PC-3 (cell line): Measurements from ENCODE around the gene BDH1. TPM values are rescaled to one million over a fixed set of nuclear protein-coding genes. Genes with fewer than 3 reads are reported as not detected.

Experiments used
- ATAC-seq: fragments of 200-7000 bp; cut with Tn5 transposase; 2 replicates; pipeline ENCODE4 v1.9.1; 2020; ENCODE audit warnings: mild to moderate bottlenecking, moderate library complexity
- BruUV-seq: library from RNA; stranded (reverse); fragments of 400-500 nt; replicated peaks from 2 replicates; lab custom pipeline; 2021; lab: Mats Ljungman, UMichigan
- CTCF ChIA-PET: fragments of 300-600 bp; sonication (Branson Sonifier 250); formaldehyde crosslinking; loops from one replicate; lab custom pipeline; 2022; ENCODE audit warnings: antibody characterized with exemption; lab: Charles Lee
- POLR2A ChIA-PET: fragments of 300-600 bp; sonication (Branson Sonifier 250); formaldehyde crosslinking; loops from one replicate; lab custom pipeline; 2022; ENCODE audit warnings: antibody characterized with exemption; ENCODE audit not compliant: unreplicated experiment; lab: Charles Lee
- DNase-seq: peaks from one replicate; pipeline ENCODE4 v3.0.0-alpha.2; 2015
- H2AFZ ChIP-seq: fragments of 300-600 bp; sonication (generic); 2 replicates; pipeline ENCODE4 v1.6.0; 2016; ENCODE audit warnings: antibody characterized with exemption, low read length
- H3F3A ChIP-seq: fragments of 300-600 bp; sonication (generic); one replicate; pipeline ENCODE4 v1.6.0; 2017; ENCODE audit warnings: antibody characterized with exemption, low read length, control low read depth, mild to moderate bottlenecking; ENCODE audit not compliant: unreplicated experiment
- H3K27ac ChIP-seq: fragments of 300-600 bp; sonication (generic); 2 replicates; pipeline ENCODE4 v1.5.1; 2016; ENCODE audit warnings: mild to moderate bottlenecking, low read length
- H3K27me3 ChIP-seq: fragments of 300-600 bp; sonication (generic); 2 replicates; pipeline ENCODE4 v1.6.1; 2016; ENCODE audit warnings: low read length, mixed read lengths
- H3K36me3 ChIP-seq: fragments of 300-600 bp; sonication (generic); 2 replicates; pipeline ENCODE4 v1.6.1; 2016; ENCODE audit warnings: low read depth, mixed run types, low read length, mixed read lengths
- H3K4me1 ChIP-seq: fragments of 300-600 bp; sonication (generic); 2 replicates; pipeline ENCODE4 v1.5.1; 2016; ENCODE audit warnings: low read length; ENCODE audit not compliant: insufficient read depth
- H3K4me2 ChIP-seq: fragments of 300-600 bp; sonication (generic); 2 replicates; pipeline ENCODE4 v1.6.0; 2016; ENCODE audit warnings: low read length
- H3K4me3 ChIP-seq: fragments of 300-600 bp; sonication (generic); 2 replicates; pipeline ENCODE4 v1.5.1; 2016; ENCODE audit warnings: mild to moderate bottlenecking, low read length, mixed read lengths
- H3K79me2 ChIP-seq: fragments of 300-600 bp; sonication (generic); 2 replicates; pipeline ENCODE4 v1.6.1; 2017; ENCODE audit warnings: low read length, mixed read lengths
- H3K9ac ChIP-seq: fragments of 300-600 bp; sonication (generic); 2 replicates; pipeline ENCODE4 v1.6.0; 2016; ENCODE audit warnings: mild to moderate bottlenecking, low read length
- H3K9me2 ChIP-seq: fragments of 300-600 bp; sonication (generic); replicated peaks from 2 replicates; pipeline ENCODE4 v1.6.1; 2016; ENCODE audit warnings: mixed run types, low read length, mixed read lengths
- H3K9me3 ChIP-seq: fragments of 300-600 bp; sonication (generic); 2 replicates; pipeline ENCODE4 v1.6.1; 2016; ENCODE audit warnings: low read length, mixed read lengths
- H4K20me1 ChIP-seq: fragments of 300-600 bp; sonication (generic); 2 replicates; pipeline ENCODE4 v1.6.1; 2016; ENCODE audit warnings: low read length, mixed read lengths
- EZH2 ChIP-seq: fragments of 300-600 bp; sonication (generic); IDR thresholded peaks from one replicate; pipeline ENCODE4 v1.6.1; 2017; ENCODE audit warnings: antibody characterized with exemption, mild to moderate bottlenecking, low read length; ENCODE audit not compliant: unreplicated experiment
- EZH2phosphoT487 ChIP-seq: fragments of 300-600 bp; sonication (generic); IDR thresholded peaks from 2 replicates; pipeline ENCODE4 v1.6.1; 2018; ENCODE audit warnings: mild to moderate bottlenecking, antibody characterized with exemption, low read length, borderline replicate concordance
- intact Hi-C: fragments of 100-400 bp; cut with micrococcal nuclease; formaldehyde crosslinking; loops from 2 replicates; pipeline ENCODE4 v1.9.0; 2023
- total RNA-seq: library from RNA; depleted of rRNA; stranded (reverse); fragments of >200 nt; gene quantifications from 2 replicates; pipeline ENCODE4 v1.2.3, GENCODE V29; 2014
- TF ChIP-seq, protein P1 (sequence below): fragments of 300-600 bp; sonication (generic); conservative IDR thresholded peaks from 2 replicates; pipeline ENCODE4 v1.5.1; 2017; ENCODE audit warnings: antibody characterized with exemption, low read depth, mild to moderate bottlenecking, low read length

BDH1 gene
- total RNA-seq, 1 experiment from 2014 or later, result 10.6 TPM

DNA sequence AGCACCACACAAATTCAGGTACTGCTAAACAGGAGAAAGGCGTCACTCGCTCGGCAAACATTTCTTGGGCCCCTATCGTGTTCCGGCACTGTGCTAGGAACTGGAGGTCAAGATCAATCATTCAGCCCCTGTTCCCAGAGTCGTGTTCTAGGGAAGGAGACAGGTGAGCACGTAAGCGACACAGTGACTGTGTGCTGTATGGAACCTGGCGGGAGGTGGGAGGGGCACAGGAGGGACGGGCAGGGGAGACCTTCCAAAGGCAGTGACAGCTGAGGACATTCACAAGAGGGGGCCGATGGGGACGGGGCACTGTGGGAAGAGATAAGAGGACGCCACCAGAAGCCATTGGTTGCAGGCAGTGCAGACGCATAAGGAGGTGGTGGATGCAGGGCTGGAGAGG is 32.2 kb downstream of the BDH1 start:
- no TSS peak for BruUV-seq
- no peak overlapping the region for H3K9ac ChIP-seq
- no peaks in the 10 kb centered on the region for H3K27me3 ChIP-seq
- no peak overlapping the region for H3K27ac ChIP-seq
- ChIA-PET CTCF (interaction anchor here (0.6 kb wide), 1 partner anchor 11 kb away, joined by 3 read pairs; no protein-coding TSS in a partner anchor), POLR2A (no interaction called here)
- H2AFZ ChIP-seq, result no peak overlapping the region
- no peak overlapping the region for H3K4me3 ChIP-seq
- DNase-seq, result no peak
- H4K20me1 ChIP-seq, result no peaks in the 10 kb centered on the region
- no peaks in the 10 kb centered on the region for H3K79me2 ChIP-seq
- H3K4me1 ChIP-seq, result peaks cover 10% of the 10 kb centered on the region
- no peak overlapping the region for H3K4me2 ChIP-seq
- H3K9me2 ChIP-seq, result no peaks in the 10 kb centered on the region
- H3F3A ChIP-seq, result no peaks in the 10 kb centered on the region
- intact Hi-C loops, result no loop called here
- no peaks in the 10 kb centered on the region for H3K9me3 ChIP-seq
- ATAC-seq, result no peak
- TF ChIP-seq EZH2, result no peak
- H3K36me3 ChIP-seq, result no peaks in the 10 kb centered on the region

DNA sequence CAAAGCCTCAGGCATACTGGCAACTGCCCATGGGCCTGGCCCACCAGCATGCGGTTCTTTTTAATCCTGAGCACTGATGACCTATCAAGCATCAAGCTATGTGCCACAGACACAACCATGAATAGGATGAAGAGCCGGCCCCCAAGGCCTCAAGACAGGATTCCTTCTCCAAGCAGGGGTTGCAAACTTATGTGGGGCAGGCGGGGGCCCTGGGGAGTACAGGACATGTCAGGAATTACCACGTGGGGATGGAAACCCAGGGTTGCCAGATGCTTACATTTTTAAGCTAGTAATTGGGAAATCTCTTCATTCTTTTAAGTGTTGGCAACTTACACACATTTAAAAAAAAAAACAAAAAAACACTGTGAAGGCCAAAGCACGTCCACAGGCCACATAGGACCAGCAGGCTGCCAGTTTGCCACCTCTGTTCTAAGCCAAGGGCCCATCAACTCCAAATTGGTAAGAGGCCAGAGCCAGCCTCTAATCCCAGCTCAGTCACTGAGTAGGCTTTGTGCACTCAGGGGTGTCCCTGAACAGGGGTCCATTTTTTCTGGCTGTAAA is 32.8 kb downstream of the BDH1 start:
- BruUV-seq, result no TSS peak
- no peak for DNase-seq
- H3K4me1 ChIP-seq, result peaks cover 10% of the 10 kb centered on the region
- no peaks in the 10 kb centered on the region for H3K9me2 ChIP-seq
- H2AFZ ChIP-seq, result no peak overlapping the region
- POLR2A ChIA-PET, result no interaction called here
- no peaks in the 10 kb centered on the region for H3K27me3 ChIP-seq
- no peak for TF ChIP-seq EZH2
- no peak for TF ChIP-seq EZH2phosphoT487
- TF ChIP-seq, protein P1, sequence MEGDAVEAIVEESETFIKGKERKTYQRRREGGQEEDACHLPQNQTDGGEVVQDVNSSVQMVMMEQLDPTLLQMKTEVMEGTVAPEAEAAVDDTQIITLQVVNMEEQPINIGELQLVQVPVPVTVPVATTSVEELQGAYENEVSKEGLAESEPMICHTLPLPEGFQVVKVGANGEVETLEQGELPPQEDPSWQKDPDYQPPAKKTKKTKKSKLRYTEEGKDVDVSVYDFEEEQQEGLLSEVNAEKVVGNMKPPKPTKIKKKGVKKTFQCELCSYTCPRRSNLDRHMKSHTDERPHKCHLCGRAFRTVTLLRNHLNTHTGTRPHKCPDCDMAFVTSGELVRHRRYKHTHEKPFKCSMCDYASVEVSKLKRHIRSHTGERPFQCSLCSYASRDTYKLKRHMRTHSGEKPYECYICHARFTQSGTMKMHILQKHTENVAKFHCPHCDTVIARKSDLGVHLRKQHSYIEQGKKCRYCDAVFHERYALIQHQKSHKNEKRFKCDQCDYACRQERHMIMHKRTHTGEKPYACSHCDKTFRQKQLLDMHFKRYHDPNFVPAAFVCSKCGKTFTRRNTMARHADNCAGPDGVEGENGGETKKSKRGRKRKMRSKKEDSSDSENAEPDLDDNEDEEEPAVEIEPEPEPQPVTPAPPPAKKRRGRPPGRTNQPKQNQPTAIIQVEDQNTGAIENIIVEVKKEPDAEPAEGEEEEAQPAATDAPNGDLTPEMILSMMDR, result no peak
- no peak overlapping the region for H3K4me2 ChIP-seq
- H3F3A ChIP-seq, result no peaks in the 10 kb centered on the region
- H4K20me1 ChIP-seq, result no peaks in the 10 kb centered on the region
- CTCF ChIA-PET, result interaction anchor here (0.7 kb wide), 1 partner anchor 77 kb away, joined by 4 read pairs; no protein-coding TSS in a partner anchor
- no peaks in the 10 kb centered on the region for H3K9me3 ChIP-seq
- H3K36me3 ChIP-seq, result no peaks in the 10 kb centered on the region
- no peak overlapping the region for H3K27ac ChIP-seq
- H3K79me2 ChIP-seq, result no peaks in the 10 kb centered on the region
- intact Hi-C loops, result no loop called here
- H3K4me3 ChIP-seq, result no peak overlapping the region
- no peak overlapping the region for H3K9ac ChIP-seq
- ATAC-seq, result no peak

GRCh38 chr3:197522183-197522715 is 33.5 kb downstream of the BDH1 start:
- intact Hi-C loops, result no loop called here

More at GRCh38 chr3:197522183-197522715, 33.5 kb downstream of the BDH1 start:
- BruUV-seq, result no TSS peak
- Histone ChIP-seq H4K20me1 (no peaks in the 10 kb centered on the region), H3K9me3 (no peaks in the 10 kb centered on the region), H3K4me3 (no peak overlapping the region), H3K27ac (no peak overlapping the region), H3F3A (no peaks in the 10 kb centered on the region), H3K36me3 (no peaks in the 10 kb centered on the region), H3K4me2 (no peak overlapping the region), H3K9me2 (no peaks in the 10 kb centered on the region), H3K27me3 (no peaks in the 10 kb centered on the region), H2AFZ (no peak overlapping the region), H3K4me1 (peaks cover 11% of the 10 kb centered on the region), H3K9ac (no peak overlapping the region), H3K79me2 (no peaks in the 10 kb centered on the region)
- POLR2A ChIA-PET, result no interaction called here
- CTCF ChIA-PET, result interaction anchor here (0.7 kb wide), 1 partner anchor 77 kb away, joined by 4 read pairs; no protein-coding TSS in a partner anchor
- no peak for TF ChIP-seq EZH2
- no peak for TF ChIP-seq EZH2phosphoT487
- TF ChIP-seq, protein P1, result no peak
- ATAC-seq, result no peak
- DNase-seq, result no peak
